ENCODE results near the gene SYNGR1.

GRCh38 chr22:39365492-39365780, 15.6 kb downstream of the SYNGR1 start:
- TF ChIP-seq EP300 (IDR thresholded peaks at IDR 0.05; ENCODE audit: borderline replicate concordance) = no peak
- no peak for TF ChIP-seq NFIC (IDR thresholded peaks at IDR 0.05)
- TF ChIP-seq YY1 (IDR thresholded peaks at IDR 0.05; ENCODE audit: low read depth) = no peak
- no peak for TF ChIP-seq ZBTB7A (IDR thresholded peaks at IDR 0.05; ENCODE audit: low read depth)
- TF ChIP-seq CEBPB (IDR thresholded peaks at IDR 0.05) = no peak
- TF ChIP-seq RAD21 (IDR thresholded peaks at IDR 0.05; ENCODE audit: low read depth) = no peak
